ENCODE measurements around the gene LSM6.

- no peak for TF ChIP-seq CTCF (conservative IDR thresholded peaks at IDR 0.05)
- TF ChIP-seq ZFX (IDR thresholded peaks at IDR 0.05) = no peak
Measured at GRCh38 chr4:146186041-146186440, 10.5 kb downstream of the LSM6 start.

All from C4-2B (cell line).